ENCODE results near the gene CNKSR3.

CNKSR3 gene

DNA sequence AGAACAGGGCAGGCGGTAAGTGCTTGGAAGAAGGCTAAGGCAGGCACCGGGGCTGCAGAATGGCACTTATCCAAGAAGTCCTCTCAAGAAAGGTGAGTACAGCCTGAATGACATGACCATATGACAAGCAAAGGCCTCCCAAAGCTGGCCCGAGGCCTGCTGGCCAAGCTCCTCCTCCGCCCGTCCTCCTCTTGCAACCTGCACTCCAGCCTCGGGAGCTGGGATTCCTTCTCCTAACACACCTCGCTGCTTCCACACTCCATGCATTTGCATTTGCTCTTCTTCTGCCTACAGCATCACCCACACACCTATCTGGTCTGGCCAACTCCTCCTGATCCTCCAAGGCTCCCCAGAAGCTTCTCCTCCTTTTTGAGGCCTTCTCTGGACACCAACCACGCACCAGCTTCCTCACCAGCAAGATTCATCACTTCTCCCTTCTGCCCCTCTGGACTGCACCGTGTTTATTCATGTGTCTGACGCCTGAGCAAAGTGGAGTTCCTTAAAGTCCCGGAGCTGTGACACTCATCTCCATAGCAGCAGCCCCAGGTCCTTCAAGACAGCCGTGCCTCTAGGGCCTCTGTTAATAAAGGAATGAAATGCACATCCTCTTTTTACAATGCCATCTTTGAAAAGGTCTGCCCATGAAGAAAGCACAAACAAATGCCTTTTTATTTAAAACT, 32.3 kb downstream of the CNKSR3 start:
- H3K4me3 ChIP-seq (ENCODE audit: low read depth, low read length, poor library complexity, severe bottlenecking) = no peak overlapping the region
- no peaks in the 10 kb centered on the region for H3K79me2 ChIP-seq (ENCODE audit: insufficient read depth, low read length)
- no peak overlapping the region for H3K4me2 ChIP-seq (ENCODE audit: low read length)
- no peak overlapping the region for H2AFZ ChIP-seq (ENCODE audit: low read length)
- no peak overlapping the region for H3K9ac ChIP-seq (ENCODE audit: low read length)
- H3K27ac ChIP-seq (ENCODE audit: low read depth, low read length, poor library complexity, severe bottlenecking) = no peak overlapping the region
- H3K4me1 ChIP-seq (ENCODE audit: insufficient read depth, low read length, severe bottlenecking) = no peaks in the 10 kb centered on the region
- H3F3A ChIP-seq (ENCODE audit: insufficient read depth, low read length) = no peaks in the 10 kb centered on the region
- H3K9me2 ChIP-seq (ENCODE audit: low read depth, low read length) = no peaks in the 10 kb centered on the region
- no peaks in the 10 kb centered on the region for H3K27me3 ChIP-seq (ENCODE audit: insufficient read depth, low read length)
- no peaks in the 10 kb centered on the region for H3K9me3 ChIP-seq (ENCODE audit: low read length)
- no peaks in the 10 kb centered on the region for H3K36me3 ChIP-seq (ENCODE audit: insufficient read depth, low read length)
- TF ChIP-seq EZH2 (IDR thresholded peaks at IDR 0.05; ENCODE audit: borderline replicate concordance, low read length) = no peak
- TF ChIP-seq, protein P1, sequence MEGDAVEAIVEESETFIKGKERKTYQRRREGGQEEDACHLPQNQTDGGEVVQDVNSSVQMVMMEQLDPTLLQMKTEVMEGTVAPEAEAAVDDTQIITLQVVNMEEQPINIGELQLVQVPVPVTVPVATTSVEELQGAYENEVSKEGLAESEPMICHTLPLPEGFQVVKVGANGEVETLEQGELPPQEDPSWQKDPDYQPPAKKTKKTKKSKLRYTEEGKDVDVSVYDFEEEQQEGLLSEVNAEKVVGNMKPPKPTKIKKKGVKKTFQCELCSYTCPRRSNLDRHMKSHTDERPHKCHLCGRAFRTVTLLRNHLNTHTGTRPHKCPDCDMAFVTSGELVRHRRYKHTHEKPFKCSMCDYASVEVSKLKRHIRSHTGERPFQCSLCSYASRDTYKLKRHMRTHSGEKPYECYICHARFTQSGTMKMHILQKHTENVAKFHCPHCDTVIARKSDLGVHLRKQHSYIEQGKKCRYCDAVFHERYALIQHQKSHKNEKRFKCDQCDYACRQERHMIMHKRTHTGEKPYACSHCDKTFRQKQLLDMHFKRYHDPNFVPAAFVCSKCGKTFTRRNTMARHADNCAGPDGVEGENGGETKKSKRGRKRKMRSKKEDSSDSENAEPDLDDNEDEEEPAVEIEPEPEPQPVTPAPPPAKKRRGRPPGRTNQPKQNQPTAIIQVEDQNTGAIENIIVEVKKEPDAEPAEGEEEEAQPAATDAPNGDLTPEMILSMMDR (IDR thresholded peaks at IDR 0.05; ENCODE audit: low read length) = no peak
- H4K20me1 ChIP-seq (ENCODE audit: insufficient read depth, low read length) = no peaks in the 10 kb centered on the region

DNA sequence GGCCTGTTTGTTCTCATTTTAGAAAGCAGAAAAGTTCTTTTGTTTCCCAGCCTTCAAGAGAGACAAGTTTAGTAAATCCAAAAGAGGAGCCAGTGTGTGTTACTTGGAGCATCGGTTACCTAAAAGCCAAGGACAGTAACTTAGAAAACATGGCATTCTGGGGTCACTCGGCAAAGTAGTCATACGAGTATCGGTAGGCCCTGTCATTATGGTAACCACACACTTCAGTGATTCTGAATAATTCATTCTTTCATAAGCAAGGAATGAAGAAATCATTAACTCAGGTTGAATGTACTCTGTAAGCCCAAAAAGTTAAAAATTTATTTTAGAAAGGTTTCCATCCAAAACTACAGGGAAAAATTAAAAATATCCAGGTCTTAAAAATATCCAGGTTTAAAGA, 34.0 kb downstream of the CNKSR3 start:
- H3F3A ChIP-seq (ENCODE audit: insufficient read depth, low read length) = no peaks in the 10 kb centered on the region
- TF ChIP-seq EZH2 (IDR thresholded peaks at IDR 0.05; ENCODE audit: borderline replicate concordance, low read length) = no peak
- TF ChIP-seq, protein P1 (IDR thresholded peaks at IDR 0.05; ENCODE audit: low read length) = no peak

DNA sequence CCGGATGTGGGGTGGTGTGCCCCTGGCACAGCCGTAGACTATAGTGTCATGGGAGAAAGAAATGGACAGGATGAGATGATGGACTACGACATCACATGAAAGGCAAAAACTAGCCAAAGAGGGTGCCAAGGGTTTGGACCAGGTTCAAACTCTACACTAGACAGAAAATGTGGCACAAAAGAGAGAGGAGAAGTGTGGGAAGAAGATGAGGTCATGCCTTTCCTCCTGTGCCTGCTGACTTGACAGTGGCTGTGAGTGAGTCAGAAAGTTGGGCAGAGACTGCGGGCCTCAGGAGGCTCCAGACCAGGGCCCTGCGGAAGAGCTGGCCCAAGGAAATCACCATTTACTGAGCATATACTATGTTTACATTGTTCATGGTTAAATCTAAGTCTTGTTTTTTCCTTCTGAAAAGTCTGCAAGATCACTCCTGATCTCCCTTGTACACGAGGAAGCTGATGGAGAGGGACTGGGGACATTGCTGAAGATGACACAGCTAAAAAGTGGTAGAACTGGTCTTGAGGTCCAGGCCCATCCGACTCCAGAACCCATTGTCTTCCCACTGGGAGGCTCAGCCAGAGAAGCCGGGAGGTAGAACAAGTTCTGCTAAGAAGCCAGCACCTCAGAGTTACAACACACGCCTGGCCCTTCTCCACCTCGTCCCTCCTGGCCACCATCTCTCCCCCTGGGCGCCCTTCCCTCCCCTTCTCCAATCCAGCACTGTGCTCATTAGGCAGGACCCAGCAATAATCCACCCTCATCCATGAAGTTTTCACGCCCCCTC, 35.6 kb downstream of the CNKSR3 start:
- no peak overlapping the region for H3K4me3 ChIP-seq (ENCODE audit: low read depth, low read length, poor library complexity, severe bottlenecking)
- H3K4me2 ChIP-seq (ENCODE audit: low read length) = no peak overlapping the region
- no peak overlapping the region for H3K9ac ChIP-seq (ENCODE audit: low read length)
- H4K20me1 ChIP-seq (ENCODE audit: insufficient read depth, low read length) = no peaks in the 10 kb centered on the region
- no peaks in the 10 kb centered on the region for H3K9me3 ChIP-seq (ENCODE audit: low read length)
- H3F3A ChIP-seq (ENCODE audit: insufficient read depth, low read length) = no peaks in the 10 kb centered on the region
- no peaks in the 10 kb centered on the region for H3K36me3 ChIP-seq (ENCODE audit: insufficient read depth, low read length)
- H3K9me2 ChIP-seq (ENCODE audit: low read depth, low read length) = no peaks in the 10 kb centered on the region
- no peaks in the 10 kb centered on the region for H3K4me1 ChIP-seq (ENCODE audit: insufficient read depth, low read length, severe bottlenecking)
- TF ChIP-seq, protein P1 (IDR thresholded peaks at IDR 0.05; ENCODE audit: low read length) = no peak
- no peaks in the 10 kb centered on the region for H3K27me3 ChIP-seq (ENCODE audit: insufficient read depth, low read length)
- H3K79me2 ChIP-seq (ENCODE audit: insufficient read depth, low read length) = no peaks in the 10 kb centered on the region
- H2AFZ ChIP-seq (ENCODE audit: low read length) = no peak overlapping the region
- H3K27ac ChIP-seq (ENCODE audit: low read depth, low read length, poor library complexity, severe bottlenecking) = no peak overlapping the region

More for the DNA sequence above, 34.0 kb downstream of the CNKSR3 start:
- no peaks in the 10 kb centered on the region for H3K27me3 ChIP-seq (ENCODE audit: insufficient read depth, low read length)
- no peak overlapping the region for H2AFZ ChIP-seq (ENCODE audit: low read length)
- no peaks in the 10 kb centered on the region for H3K4me1 ChIP-seq (ENCODE audit: insufficient read depth, low read length, severe bottlenecking)
- H4K20me1 ChIP-seq (ENCODE audit: insufficient read depth, low read length) = no peaks in the 10 kb centered on the region
- no peaks in the 10 kb centered on the region for H3K9me2 ChIP-seq (ENCODE audit: low read depth, low read length)
- H3K9me3 ChIP-seq (ENCODE audit: low read length) = no peaks in the 10 kb centered on the region
- H3K36me3 ChIP-seq (ENCODE audit: insufficient read depth, low read length) = no peaks in the 10 kb centered on the region
- H3K9ac ChIP-seq (ENCODE audit: low read length) = no peak overlapping the region
- H3K4me3 ChIP-seq (ENCODE audit: low read depth, low read length, poor library complexity, severe bottlenecking) = no peak overlapping the region
- H3K27ac ChIP-seq (ENCODE audit: low read depth, low read length, poor library complexity, severe bottlenecking) = no peak overlapping the region
- no peaks in the 10 kb centered on the region for H3K79me2 ChIP-seq (ENCODE audit: insufficient read depth, low read length)
- H3K4me2 ChIP-seq (ENCODE audit: low read length) = no peak overlapping the region
